ENCODE measurements around the gene CNIH3. TPM values are rescaled to one million over a fixed set of nuclear protein-coding genes. Genes with fewer than 3 reads are reported as not detected.

The CNIH3 gene
- total RNA-seq, 1 experiment from 2014 or later: 4.2 TPM

DNA sequence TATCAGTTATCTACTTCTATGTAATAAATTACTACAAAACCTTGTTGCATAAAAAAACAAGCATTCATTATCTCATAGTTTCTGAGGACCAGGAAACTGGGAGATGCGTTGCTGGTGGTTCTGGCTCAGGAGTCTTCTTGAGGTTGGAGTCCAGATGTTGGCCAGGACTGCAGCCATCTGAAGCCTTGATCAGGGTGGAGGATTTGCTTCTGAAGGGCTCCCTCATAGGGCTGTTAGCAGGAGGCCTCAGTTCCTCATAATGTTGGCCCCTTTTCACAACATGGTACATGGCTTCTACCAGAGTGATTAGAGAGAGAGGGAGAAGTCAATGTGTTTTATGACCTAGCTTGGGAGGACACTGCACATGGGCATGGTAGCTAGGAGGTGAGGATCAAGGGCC lies 137.4 kb downstream of the CNIH3 start:
- H3K79me2 ChIP-seq (ENCODE audit: insufficient read depth, low read length): no peaks in the 10 kb centered on the region
- no peak overlapping the region for H2BK15ac ChIP-seq (ENCODE audit: low read depth, low read length)
- H4K5ac ChIP-seq (ENCODE audit: insufficient read length, low read depth, low read length): no peak overlapping the region
- no peak overlapping the region for H2BK120ac ChIP-seq (ENCODE audit: low read depth, low read length, poor library complexity, severe bottlenecking)
- no peak overlapping the region for H4K91ac ChIP-seq (ENCODE audit: insufficient read length, low read depth, low read length)
- no peaks in the 10 kb centered on the region for H4K20me1 ChIP-seq (ENCODE audit: control insufficient read depth, insufficient read depth, insufficient read length)
- H3K23ac ChIP-seq (ENCODE audit: insufficient read length, low read depth, low read length): no peak overlapping the region
- Mint-ChIP-seq H3K27me3 (ENCODE audit: low read depth) (peaks cover 6% of the 10 kb centered on the region), H3K9me3 (peaks cover 0 to 4% of the 10 kb centered on the region in 2 experiments; a peak in 1 of 5 replicates), H3K36me3 (ENCODE audit: insufficient read depth in 1 of 3, low read depth in 3 of 3) (peaks cover 0 to 2% (median under 1%) of the 10 kb centered on the region in 3 experiments; a peak in 4 of 7 replicates), H3K27ac (no peak overlapping the region; a peak in 1 of 7 replicates), H3K4me1 (peaks cover 10 to 12% of the 10 kb centered on the region in 2 experiments), H3K4me3 (no peak overlapping the region)
- H3K18ac ChIP-seq (ENCODE audit: insufficient read length, low read depth, low read length): no peak overlapping the region
- H3K9ac ChIP-seq (ENCODE audit: extremely low read depth, insufficient read length, low read length): no peak overlapping the region
- no peaks in the 10 kb centered on the region for H3K27me3 ChIP-seq (ENCODE audit: insufficient read depth, low read length)
- H3K4ac ChIP-seq (ENCODE audit: low read depth, low read length): no peak overlapping the region
- H2BK20ac ChIP-seq (ENCODE audit: low read depth, low read length, poor library complexity, severe bottlenecking): no peak overlapping the region
- H2BK5ac ChIP-seq (ENCODE audit: insufficient read length, low read length): no peak overlapping the region
- no peak overlapping the region for H3K27ac ChIP-seq (ENCODE audit: insufficient read length, low read depth, low read length)
- no peak overlapping the region for H3K14ac ChIP-seq (ENCODE audit: insufficient read depth, low read length)
- H3T11ph ChIP-seq (ENCODE audit: low read length): no peak overlapping the region
- H3K9me3 ChIP-seq (ENCODE audit: control insufficient read depth, low read depth, low read length): no peaks in the 10 kb centered on the region
- no peak overlapping the region for H2AFZ ChIP-seq (ENCODE audit: low read length)
- H3K4me1 ChIP-seq (ENCODE audit: insufficient read depth, low read length): no peaks in the 10 kb centered on the region; the same call in 1 of the 2 replicates
- no peak overlapping the region for H2AK5ac ChIP-seq (ENCODE audit: insufficient read length, low read length)
- no peak overlapping the region for H2BK12ac ChIP-seq (ENCODE audit: insufficient read length, low read depth, low read length)
- H3K79me1 ChIP-seq (ENCODE audit: insufficient read depth, low read depth, low read length, poor library complexity, severe bottlenecking): no peaks in the 10 kb centered on the region
- H3K4me2 ChIP-seq (ENCODE audit: insufficient read depth, insufficient read length, low read length): no peak overlapping the region
- no peak for TF ChIP-seq CTCF (conservative IDR thresholded peaks at IDR 0.05)
- H4K8ac ChIP-seq (replicated peaks; ENCODE audit: insufficient read length, low read depth, low read length): no peak overlapping the region
- DNase-seq: no peak
- H3K23me2 ChIP-seq (ENCODE audit: insufficient read length, low read depth, low read length, poor library complexity, severe bottlenecking): no peaks in the 10 kb centered on the region
- no peak overlapping the region for H3K56ac ChIP-seq (ENCODE audit: insufficient read length, low read depth, low read length)
- no CpG with 5 or more reads among the region's 1 CpG for WGBS (ENCODE audit: extremely low coverage, insufficient read length, low lambda C conversion rate)
